Esophagus muscularis mucosa (tissue), 4 donors: ENCODE data around the gene EVL. TPM values are rescaled to one million over a fixed set of nuclear protein-coding genes. Genes with fewer than 3 reads are reported as not detected.

Experiments
- DNase-seq: peaks from one replicate; pipeline ENCODE4 v3.0.0-alpha.2; 2017; ENCODE audit errors: extremely low spot score
- H3K27ac ChIP-seq, 4 donors: fragments of 200-600 bp; sonication (generic); replicated peaks in 1 of 4; 1 replicate in 3 of 4; 2 replicates in 1 of 4; pipeline ENCODE4 v1.5.1; 2016 to 2019; ENCODE audit warnings: mild to moderate bottlenecking in 1 of 4
- H3K27me3 ChIP-seq, 4 donors: fragments of 200-600 bp; sonication (generic); one replicate each; pipeline versions ENCODE4 v1.5.1 to v1.6.0; 2016 to 2019
- H3K36me3 ChIP-seq, 4 donors: fragments of 200-600 bp; sonication (generic); one replicate each; pipeline ENCODE4 v1.5.1; 2016 to 2019
- H3K4me1 ChIP-seq, 4 donors: fragments of 200-600 bp; sonication (generic); one replicate each; pipeline ENCODE4 v1.5.1; 2016 to 2019
- H3K4me3 ChIP-seq, 4 donors: fragments of 200-600 bp; sonication (generic); 1 replicate in 2 of 4; 2 replicates in 2 of 4; pipeline ENCODE4 v1.5.1; 2016 to 2019; ENCODE audit warnings: mild to moderate bottlenecking in 4 of 4, moderate library complexity in 1 of 4
- H3K9me3 ChIP-seq, 4 donors: fragments of 200-600 bp; sonication (generic); 1 replicate in 3 of 4; 2 replicates in 1 of 4; pipeline ENCODE4 v1.5.1; 2016 to 2019
- CTCF ChIP-seq, 3 experiments: fragments of 200-600 bp in 2 of 3; fragments of 450-650 bp in 1 of 3; sonication (generic) in 2 of 3; IDR thresholded peaks; one replicate each; pipeline ENCODE4 v1.5.1; 2017 to 2019; ENCODE audit warnings: antibody characterized with exemption in 3 of 3, mild to moderate bottlenecking in 2 of 3, moderate library complexity in 1 of 3
- EP300 ChIP-seq: sonication (generic); formaldehyde crosslinking; IDR thresholded peaks from one replicate; pipeline ENCODE4 v1.6.1; 2017; ENCODE audit warnings: antibody characterized with exemption
- POLR2A ChIP-seq: fragments of 450-650 bp; IDR thresholded peaks from one replicate; pipeline ENCODE4 v1.6.1; 2017; ENCODE audit warnings: antibody characterized with exemption, moderate library complexity, mild to moderate bottlenecking, low read depth
- POLR2AphosphoS5 ChIP-seq, 2 donors: sonication (generic); formaldehyde crosslinking; IDR thresholded peaks; one replicate each; pipeline ENCODE4 v1.6.1; 2017; ENCODE audit warnings: antibody characterized with exemption in 2 of 2
- WGBS: methylation state at CpG from one replicate; pipeline ENCODE4 v1.1.5; 2018; 5-methylcytosine and 5-hydroxymethylcytosine counted together
- intact Hi-C: fragments of 100-400 bp; cut with DNase I; formaldehyde crosslinking; loops from one replicate; pipeline ENCODE4 v1.15.1; 2023
- total RNA-seq, 4 donors: library from RNA; depleted of rRNA; stranded (reverse); fragments of >200 nt; gene quantifications; one replicate each; pipeline versions ENCODE4 v1.1.0 to v1.2.1, GENCODE V29; 2016

EVL gene
- total RNA-seq, 4 donors from 2014 or later = 27.0 to 43.9 (median 37.3) TPM

- Histone ChIP-seq H3K4me1 (peaks cover 16 to 21% (median 18%) of the 10 kb centered on the region in 4 donors), H3K9me3 (no peaks in the 10 kb centered on the region), H3K36me3 (peaks cover 0 to 14% (median 4%) of the 10 kb centered on the region in 4 donors), H3K27ac (no peak overlapping the region), H3K4me3 (no peak overlapping the region), H3K27me3 (no peaks in the 10 kb centered on the region)
- whole genome bisulfite sequencing = 86% methylated on average over 11 of the region's 11 CpGs
- TF ChIP-seq POLR2A (no peak), CTCF (IDR thresholded peaks at IDR 0.05) (no peak), POLR2AphosphoS5 (IDR thresholded peaks at IDR 0.05) (no peak), EP300 (no peak)
- no peak for DNase-seq
- intact Hi-C loops = no loop called here
These were observed 46.9 kb downstream of the EVL start for GRCh38 chr14:100111931-100112704.

GRCh38 chr14:100114109-100114765 lies 49.0 kb downstream of the EVL start:
- TF ChIP-seq POLR2AphosphoS5 (IDR thresholded peaks at IDR 0.05) = no peak
- TF ChIP-seq POLR2A = no peak
- no peak for TF ChIP-seq CTCF (IDR thresholded peaks at IDR 0.05)
- TF ChIP-seq EP300 = no peak
- Histone ChIP-seq H3K4me3 (no peak overlapping the region), H3K4me1 (no peaks in the 10 kb centered on the region), H3K27me3 (no peaks in the 10 kb centered on the region), H3K27ac (no peak overlapping the region), H3K9me3 (no peaks in the 10 kb centered on the region), H3K36me3 (peaks cover 0 to 17% (median 5%) of the 10 kb centered on the region in 4 donors)
- intact Hi-C loops = no loop called here
- DNase-seq = no peak
- WGBS = 95% methylated on average over 10 of the region's 13 CpGs

- intact Hi-C loops = no loop called here
- DNase-seq = no peak
- 97% methylated on average over 6 of the region's 6 CpGs for WGBS
- Histone ChIP-seq H3K4me3 (no peak overlapping the region), H3K36me3 (peaks cover 0 to 10% (median 5%) of the 10 kb centered on the region in 4 donors), H3K27me3 (no peaks in the 10 kb centered on the region), H3K4me1 (no peaks in the 10 kb centered on the region), H3K9me3 (no peaks in the 10 kb centered on the region), H3K27ac (no peak overlapping the region)
- TF ChIP-seq EP300 = no peak
- TF ChIP-seq POLR2A = no peak
- TF ChIP-seq POLR2AphosphoS5 (IDR thresholded peaks at IDR 0.05) = no peak
- TF ChIP-seq CTCF (IDR thresholded peaks at IDR 0.05) = no peak
These were observed 50.0 kb downstream of the EVL start for GRCh38 chr14:100115236-100115635.

GRCh38 chr14:100115726-100116125 lies 50.5 kb downstream of the EVL start:
- H3K27me3 ChIP-seq = no peaks in the 10 kb centered on the region
- TF ChIP-seq CTCF (IDR thresholded peaks at IDR 0.05) (no peak), POLR2A (no peak), POLR2AphosphoS5 (IDR thresholded peaks at IDR 0.05) (no peak), EP300 (no peak)
- no peak overlapping the region for H3K4me3 ChIP-seq
- no peaks in the 10 kb centered on the region for H3K4me1 ChIP-seq
- H3K9me3 ChIP-seq = no peaks in the 10 kb centered on the region
- DNase-seq = no peak
- peaks cover 0 to 9% (median 2%) of the 10 kb centered on the region in 4 donors for H3K36me3 ChIP-seq
- no peak overlapping the region for H3K27ac ChIP-seq
- 100% methylated on average over 6 of the region's 8 CpGs for WGBS
- intact Hi-C loops = no loop called here
